Measurements from ENCODE around the gene ORM1.

The ORM1 gene

DNA sequence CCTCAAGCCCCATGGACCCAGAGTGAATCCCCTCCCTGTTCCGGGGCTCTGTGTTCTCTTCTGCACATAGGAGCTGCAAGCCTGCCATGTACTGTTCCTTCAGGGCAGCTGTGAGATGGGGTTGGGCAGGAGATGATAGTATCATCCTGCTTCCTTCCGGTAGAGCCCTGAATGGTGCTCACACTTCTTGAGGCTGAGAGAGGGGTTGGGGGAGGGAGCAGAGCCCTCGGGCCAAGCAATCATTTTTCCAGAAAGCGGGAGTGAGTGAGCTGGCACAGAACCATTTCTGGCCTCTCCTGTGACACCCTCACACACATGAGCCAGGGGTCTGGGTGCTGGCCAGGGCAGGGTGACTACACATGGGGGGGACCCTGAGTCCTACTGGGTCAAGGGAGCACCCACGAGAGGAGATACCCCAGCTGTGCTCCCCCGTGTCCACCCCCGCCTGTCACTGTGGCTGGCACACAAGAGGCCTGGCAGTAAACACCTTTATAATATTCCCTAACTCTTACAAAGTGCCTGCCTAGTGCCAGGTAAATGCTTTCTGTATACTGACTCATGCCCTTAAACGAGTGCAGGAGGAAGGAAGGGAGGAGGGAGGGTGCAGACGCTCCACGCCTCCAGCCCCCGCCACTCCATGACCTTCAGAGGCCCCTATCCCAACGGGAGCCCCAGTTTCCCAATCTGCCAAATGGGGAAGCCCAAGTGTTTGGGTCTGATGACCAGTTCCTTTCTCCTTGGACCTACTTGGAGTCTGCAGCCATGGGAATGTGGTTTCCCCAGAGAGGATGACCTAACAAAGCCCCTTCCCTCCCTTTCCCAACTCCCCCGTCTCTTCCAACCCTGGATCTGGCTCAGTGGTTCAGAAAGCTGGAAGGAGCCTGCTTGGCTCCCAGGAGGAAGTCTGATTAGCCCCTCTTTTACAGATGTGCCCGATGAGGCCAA, 49.3 kb downstream of the ORM1 start:
- Histone ChIP-seq H2AFZ (ENCODE audit: low read length) (no peak overlapping the region), H3K4me1 (ENCODE audit: insufficient read depth, low read length, severe bottlenecking) (peaks cover 83% of the 10 kb centered on the region), H3K9ac (ENCODE audit: low read length) (peak overlapping the region; percentile 69), H3K27ac (ENCODE audit: low read depth, low read length, poor library complexity, severe bottlenecking) (peak overlapping the region; percentile 99), H3K4me2 (ENCODE audit: low read length) (peak overlapping the region; percentile 59), H3F3A (ENCODE audit: insufficient read depth, low read length) (peaks cover 4% of the 10 kb centered on the region; the same call in 1 of the 2 replicates), H3K9me3 (ENCODE audit: low read length) (no peaks in the 10 kb centered on the region), H3K4me3 (ENCODE audit: low read depth, low read length, poor library complexity, severe bottlenecking) (peak overlapping the region; percentile 31), H3K27me3 (ENCODE audit: insufficient read depth, low read length) (no peaks in the 10 kb centered on the region), H3K9me2 (ENCODE audit: low read depth, low read length) (no peaks in the 10 kb centered on the region), H3K79me2 (ENCODE audit: insufficient read depth, low read length) (no peaks in the 10 kb centered on the region), H4K20me1 (ENCODE audit: insufficient read depth, low read length) (no peaks in the 10 kb centered on the region), H3K36me3 (ENCODE audit: insufficient read depth, low read length) (peaks cover 56% of the 10 kb centered on the region)
- TF ChIP-seq EZH2 (IDR thresholded peaks at IDR 0.05; ENCODE audit: borderline replicate concordance, low read length): no peak
- TF ChIP-seq, protein P1, sequence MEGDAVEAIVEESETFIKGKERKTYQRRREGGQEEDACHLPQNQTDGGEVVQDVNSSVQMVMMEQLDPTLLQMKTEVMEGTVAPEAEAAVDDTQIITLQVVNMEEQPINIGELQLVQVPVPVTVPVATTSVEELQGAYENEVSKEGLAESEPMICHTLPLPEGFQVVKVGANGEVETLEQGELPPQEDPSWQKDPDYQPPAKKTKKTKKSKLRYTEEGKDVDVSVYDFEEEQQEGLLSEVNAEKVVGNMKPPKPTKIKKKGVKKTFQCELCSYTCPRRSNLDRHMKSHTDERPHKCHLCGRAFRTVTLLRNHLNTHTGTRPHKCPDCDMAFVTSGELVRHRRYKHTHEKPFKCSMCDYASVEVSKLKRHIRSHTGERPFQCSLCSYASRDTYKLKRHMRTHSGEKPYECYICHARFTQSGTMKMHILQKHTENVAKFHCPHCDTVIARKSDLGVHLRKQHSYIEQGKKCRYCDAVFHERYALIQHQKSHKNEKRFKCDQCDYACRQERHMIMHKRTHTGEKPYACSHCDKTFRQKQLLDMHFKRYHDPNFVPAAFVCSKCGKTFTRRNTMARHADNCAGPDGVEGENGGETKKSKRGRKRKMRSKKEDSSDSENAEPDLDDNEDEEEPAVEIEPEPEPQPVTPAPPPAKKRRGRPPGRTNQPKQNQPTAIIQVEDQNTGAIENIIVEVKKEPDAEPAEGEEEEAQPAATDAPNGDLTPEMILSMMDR (IDR thresholded peaks at IDR 0.05; ENCODE audit: low read length): no peak

DNA sequence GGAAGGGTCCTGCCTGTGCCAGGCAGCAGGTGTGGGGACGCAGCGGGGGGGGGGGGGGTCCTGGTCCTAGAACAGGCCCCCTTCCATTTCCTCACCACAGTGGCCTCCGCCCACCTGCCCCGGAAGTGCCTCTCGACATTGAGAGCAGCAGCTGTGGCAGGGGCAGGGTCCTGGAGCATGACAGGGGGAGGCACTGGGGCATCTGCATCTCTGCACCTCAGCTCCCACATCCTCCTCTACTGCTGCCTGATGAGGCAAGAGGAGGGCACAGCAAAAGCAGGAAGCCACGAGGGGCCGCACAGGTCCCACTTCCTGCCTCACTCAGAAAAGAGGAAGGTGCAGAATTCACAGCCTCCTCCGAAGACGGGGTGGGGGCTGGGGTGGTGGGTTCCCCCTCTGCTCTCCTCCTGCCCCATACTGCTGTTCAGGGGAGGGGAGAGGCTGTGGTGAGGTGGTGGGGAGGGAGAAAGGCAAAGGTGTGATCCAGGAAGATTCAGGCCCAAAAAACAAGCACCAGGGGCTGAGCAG, 50.1 kb downstream of the ORM1 start:
- H3K9me3 ChIP-seq (ENCODE audit: low read length): no peaks in the 10 kb centered on the region
- H4K20me1 ChIP-seq (ENCODE audit: insufficient read depth, low read length): no peaks in the 10 kb centered on the region
- no peaks in the 10 kb centered on the region for H3K27me3 ChIP-seq (ENCODE audit: insufficient read depth, low read length)
- peaks cover 4% of the 10 kb centered on the region; the same call in 1 of the 2 replicates for H3F3A ChIP-seq (ENCODE audit: insufficient read depth, low read length)
- H3K4me1 ChIP-seq (ENCODE audit: insufficient read depth, low read length, severe bottlenecking): peaks cover 76% of the 10 kb centered on the region
- H3K9ac ChIP-seq (ENCODE audit: low read length): peak overlapping the region; percentile 69
- TF ChIP-seq, protein P1 (IDR thresholded peaks at IDR 0.05; ENCODE audit: low read length): no peak
- no peak for TF ChIP-seq EZH2 (IDR thresholded peaks at IDR 0.05; ENCODE audit: borderline replicate concordance, low read length)
- peaks cover 55% of the 10 kb centered on the region for H3K36me3 ChIP-seq (ENCODE audit: insufficient read depth, low read length)
- peak overlapping the region; percentile 31 for H3K4me3 ChIP-seq (ENCODE audit: low read depth, low read length, poor library complexity, severe bottlenecking)
- no peak overlapping the region for H2AFZ ChIP-seq (ENCODE audit: low read length)
- no peaks in the 10 kb centered on the region for H3K9me2 ChIP-seq (ENCODE audit: low read depth, low read length)
- peak overlapping the region; percentile 59 for H3K4me2 ChIP-seq (ENCODE audit: low read length)
- H3K27ac ChIP-seq (ENCODE audit: low read depth, low read length, poor library complexity, severe bottlenecking): peak overlapping the region; percentile 99
- no peaks in the 10 kb centered on the region for H3K79me2 ChIP-seq (ENCODE audit: insufficient read depth, low read length)

DNA sequence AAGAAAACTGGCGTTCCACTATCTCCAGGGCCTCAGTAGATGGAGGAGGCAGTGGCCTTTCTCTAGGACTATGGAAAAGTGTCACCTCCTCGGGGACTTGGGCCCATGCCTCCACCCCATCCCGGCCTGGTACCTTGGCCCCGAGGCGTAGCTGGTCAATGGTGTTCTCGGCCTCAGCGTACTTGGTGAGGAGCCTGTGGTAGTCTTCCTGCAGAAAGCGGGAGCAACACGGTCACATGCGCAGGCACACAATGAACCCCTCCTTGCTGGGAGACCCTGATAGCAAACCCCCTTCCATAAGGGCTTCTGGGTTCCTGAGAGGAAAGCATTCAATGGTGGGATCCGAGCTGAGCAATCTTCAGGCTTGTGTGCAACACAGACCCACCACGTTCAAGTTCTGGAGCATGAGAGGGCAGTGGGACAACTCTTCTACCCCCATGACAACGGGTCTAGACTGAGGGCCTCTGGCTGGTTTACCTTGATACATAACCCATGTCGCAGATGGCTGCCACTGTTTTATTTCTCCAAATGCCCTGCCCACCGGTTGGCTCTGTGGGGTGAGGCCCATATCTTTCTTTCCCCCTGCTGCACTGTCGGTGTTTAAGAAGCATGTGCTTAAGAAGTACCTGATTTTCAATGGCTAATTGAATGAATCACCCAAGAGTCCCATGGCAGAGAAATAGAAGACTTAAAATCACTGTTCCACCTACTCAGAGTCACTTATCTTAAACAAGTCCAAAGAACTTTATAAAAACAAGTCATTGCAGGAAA, 51.2 kb downstream of the ORM1 start:
- Histone ChIP-seq H2AFZ (ENCODE audit: low read length) (no peak overlapping the region), H3K4me3 (ENCODE audit: low read depth, low read length, poor library complexity, severe bottlenecking) (no peak overlapping the region), H3K9ac (ENCODE audit: low read length) (peak overlapping the region; percentile 64), H3K36me3 (ENCODE audit: insufficient read depth, low read length) (peaks cover 59% of the 10 kb centered on the region), H3K9me2 (ENCODE audit: low read depth, low read length) (no peaks in the 10 kb centered on the region), H3K27me3 (ENCODE audit: insufficient read depth, low read length) (no peaks in the 10 kb centered on the region), H3F3A (ENCODE audit: insufficient read depth, low read length) (peaks cover 4% of the 10 kb centered on the region; the same call in 1 of the 2 replicates), H3K4me2 (ENCODE audit: low read length) (peak overlapping the region; percentile 54; the same call in 1 of the 2 replicates), H4K20me1 (ENCODE audit: insufficient read depth, low read length) (no peaks in the 10 kb centered on the region), H3K27ac (ENCODE audit: low read depth, low read length, poor library complexity, severe bottlenecking) (peak overlapping the region; percentile 99), H3K79me2 (ENCODE audit: insufficient read depth, low read length) (no peaks in the 10 kb centered on the region), H3K9me3 (ENCODE audit: low read length) (no peaks in the 10 kb centered on the region), H3K4me1 (ENCODE audit: insufficient read depth, low read length, severe bottlenecking) (peaks cover 67% of the 10 kb centered on the region)
- no peak for TF ChIP-seq EZH2 (IDR thresholded peaks at IDR 0.05; ENCODE audit: borderline replicate concordance, low read length)
- TF ChIP-seq, protein P1 (IDR thresholded peaks at IDR 0.05; ENCODE audit: low read length): no peak

All from OCI-LY1 (cell line).